Stimulated activated CD4-positive, alpha-beta T cell treated with anti-CD3 and anti-CD28 coated beads, Interleukin-2, amount 100 ng/mL, for 4 hours (primary cell): Measurements from ENCODE around the gene ADGRE1.

Experiments used
- DNase-seq: peaks from one replicate; pipeline ENCODE4 v3.0.0-alpha.2; 2020; ENCODE audit warnings: low read depth

ADGRE1 gene

DNA sequence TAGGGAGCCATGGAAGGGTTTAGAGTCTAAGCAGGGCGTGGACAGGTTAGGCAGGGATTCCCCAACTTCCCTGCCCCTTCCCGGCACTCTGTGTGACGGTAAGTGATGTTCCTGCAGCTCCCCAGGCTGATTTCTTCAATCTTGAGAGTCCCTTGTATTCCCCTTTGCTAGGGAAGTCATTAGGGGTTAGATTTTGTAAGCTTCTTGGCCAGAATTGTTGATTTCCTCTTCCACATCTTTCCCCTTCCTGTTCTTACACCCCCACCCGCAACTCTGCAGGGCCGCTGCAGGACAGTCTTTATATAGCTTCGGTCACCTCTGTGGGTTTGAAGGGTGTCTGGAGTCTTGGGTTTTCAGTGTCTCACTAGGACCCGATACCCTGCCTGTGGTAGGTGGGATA is 10.6 kb upstream of the ADGRE1 start:
- no peak for DNase-seq

DNA sequence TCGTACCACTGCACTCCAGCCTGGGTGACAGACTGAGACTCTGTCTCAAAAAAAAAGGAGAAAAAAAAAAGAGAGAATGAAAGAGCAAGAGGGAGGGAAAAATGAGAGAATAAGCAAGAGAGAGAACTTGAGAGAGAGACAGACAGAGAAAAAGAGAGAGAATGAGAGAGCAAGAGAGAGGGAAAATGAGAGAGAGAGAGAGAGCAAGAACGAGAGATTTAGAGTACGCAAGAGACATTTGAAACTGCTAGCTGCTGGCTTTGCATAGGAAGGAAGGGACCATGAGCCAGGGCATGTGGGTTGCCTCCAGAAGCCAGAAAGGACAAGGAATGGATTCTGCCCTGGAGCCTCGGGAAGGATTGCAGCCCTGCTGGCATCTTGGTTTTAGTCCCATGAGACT is 9.6 kb upstream of the ADGRE1 start:
- DNase-seq: no peak

DNA sequence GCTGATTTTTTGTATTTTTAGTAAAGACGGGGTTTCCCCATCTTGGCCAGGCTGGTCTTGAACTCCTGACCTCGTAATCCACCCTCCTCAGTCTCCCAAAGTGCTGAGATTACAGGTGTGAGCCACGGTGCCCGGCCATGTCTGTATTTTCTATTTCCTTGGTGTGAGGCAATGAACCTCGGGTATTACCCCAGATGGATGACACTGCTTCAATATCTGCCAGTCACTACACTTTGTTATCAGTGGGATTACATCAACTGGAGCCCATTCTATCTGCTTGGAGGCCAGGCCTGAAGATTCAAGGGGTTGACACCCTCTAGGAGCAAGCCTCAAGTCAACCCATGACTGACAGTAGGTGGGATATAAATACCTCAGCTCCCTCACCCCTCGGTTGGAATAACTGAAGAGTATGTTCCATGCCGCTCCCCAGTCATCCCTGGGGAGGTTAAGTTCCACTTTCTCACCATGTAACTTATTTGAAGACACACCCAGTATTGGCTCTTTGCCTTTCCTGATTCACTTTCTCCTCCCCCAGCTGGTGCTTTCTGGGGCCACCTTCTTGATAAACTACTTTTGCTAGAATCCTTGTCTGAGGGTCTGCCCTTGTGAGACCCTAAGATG is 992 bp upstream of the ADGRE1 start:
- DNase-seq: no peak

DNA sequence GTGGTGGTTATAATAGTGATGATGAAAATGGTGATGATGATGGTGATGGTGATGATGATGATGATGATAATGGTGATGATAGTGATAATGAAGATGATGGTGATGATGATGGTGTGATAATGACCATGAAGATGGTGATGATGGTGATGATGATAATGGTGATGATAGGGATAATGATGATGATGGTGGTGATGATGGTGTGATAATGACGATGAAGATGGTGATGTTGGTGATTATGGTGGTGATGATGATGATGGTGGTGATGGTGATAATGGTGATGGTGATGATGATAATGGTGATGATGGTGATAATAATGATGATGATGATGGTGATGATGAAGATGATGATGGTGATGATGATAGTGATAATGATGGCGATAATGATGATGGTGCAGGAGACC is 1.6 kb downstream of the ADGRE1 start:
- no peak for DNase-seq

DNA sequence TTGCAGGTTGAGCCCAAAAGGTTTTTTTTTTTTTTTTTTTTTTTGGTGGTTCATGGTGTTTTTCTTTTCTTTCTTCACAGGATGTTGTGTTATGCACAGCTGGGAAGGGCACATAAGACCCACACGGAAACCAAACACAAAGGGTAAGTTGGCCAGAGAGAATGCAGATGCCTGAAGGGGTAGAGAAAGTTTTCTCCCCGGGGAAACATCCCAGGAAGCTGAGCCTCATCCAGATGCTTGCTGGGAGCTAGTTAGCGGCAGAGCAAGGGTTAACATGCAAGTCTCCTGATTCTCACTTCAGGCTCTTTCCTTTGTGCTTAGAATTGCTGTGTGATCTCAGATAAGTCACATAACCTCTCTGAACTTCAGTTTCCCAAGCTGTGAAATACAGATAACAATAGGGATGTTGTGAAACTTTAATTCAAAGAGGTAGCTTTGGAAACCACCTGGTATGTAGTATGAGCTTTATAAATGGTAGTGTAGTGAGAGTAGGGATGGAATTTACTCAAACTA is 3.1 kb downstream of the ADGRE1 start:
- no peak for DNase-seq

DNA sequence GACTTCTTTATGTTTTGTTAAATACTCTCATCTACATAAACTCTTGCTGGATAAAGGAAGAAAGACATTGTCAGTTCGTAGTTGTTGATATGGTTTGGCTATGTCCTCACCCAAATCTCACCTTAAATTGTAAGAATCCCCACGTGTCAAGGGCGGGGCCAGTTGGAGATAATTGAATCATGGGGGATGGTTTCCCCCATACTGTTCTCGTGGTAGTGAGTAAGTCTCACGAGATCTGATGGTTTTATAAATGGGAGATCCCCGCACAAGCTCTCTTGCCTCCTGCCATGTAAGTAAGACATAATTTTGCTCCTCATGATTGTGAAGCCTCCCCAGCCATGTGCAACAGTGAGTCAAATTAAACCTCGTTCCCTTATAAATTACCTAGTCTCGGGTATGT is 3.6 kb downstream of the ADGRE1 start:
- DNase-seq: peak; percentile 18

DNA sequence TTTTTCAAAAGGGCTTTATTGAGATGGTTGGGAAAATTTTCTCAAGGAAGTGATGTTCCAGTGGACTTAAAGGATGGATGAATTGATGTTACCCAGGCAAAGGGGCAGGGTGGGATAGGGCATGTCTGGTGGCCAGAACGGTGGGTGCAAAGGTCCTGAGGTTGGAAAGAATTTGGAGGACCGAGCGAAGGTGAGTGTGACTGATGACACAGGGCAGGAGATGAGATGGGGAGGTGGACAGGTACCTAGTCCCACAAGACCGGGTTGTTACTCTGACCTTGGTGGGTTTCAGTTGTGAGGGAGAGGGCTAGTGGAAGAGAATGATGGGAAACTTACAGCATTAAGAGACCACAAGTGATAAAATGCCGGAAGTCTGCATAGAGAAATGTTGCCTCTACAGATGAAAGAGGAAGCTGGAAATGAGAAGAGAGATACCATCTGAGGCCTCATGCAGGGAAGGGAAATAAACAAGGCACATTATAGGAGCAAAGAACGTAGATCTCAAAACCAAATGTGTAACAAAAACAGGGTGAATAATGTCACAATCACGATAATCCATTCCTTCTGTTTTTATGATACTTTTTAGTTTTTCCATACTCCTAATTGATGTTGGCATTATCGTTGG is 4.5 kb downstream of the ADGRE1 start:
- no peak for DNase-seq

DNA sequence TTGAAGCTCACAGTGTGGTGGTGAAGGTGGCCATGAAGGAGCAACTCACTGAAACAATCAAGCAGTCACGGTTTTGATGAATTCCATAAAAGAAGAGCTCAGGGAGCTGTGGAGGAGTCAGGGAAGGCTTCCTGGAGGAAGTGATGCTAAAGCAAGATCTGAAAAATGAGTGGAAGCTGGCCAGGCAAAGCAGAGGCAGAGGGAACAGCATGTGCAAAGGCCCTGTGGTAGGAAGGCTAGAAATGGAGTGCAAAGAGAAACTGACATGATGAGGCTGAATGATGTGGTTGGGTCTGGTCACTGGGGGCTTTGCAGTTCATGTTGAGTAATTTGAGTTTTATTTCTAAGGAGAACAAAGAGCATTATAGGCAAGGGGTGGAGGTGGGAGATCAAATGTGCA is 6.9 kb downstream of the ADGRE1 start:
- DNase-seq: no peak

DNA sequence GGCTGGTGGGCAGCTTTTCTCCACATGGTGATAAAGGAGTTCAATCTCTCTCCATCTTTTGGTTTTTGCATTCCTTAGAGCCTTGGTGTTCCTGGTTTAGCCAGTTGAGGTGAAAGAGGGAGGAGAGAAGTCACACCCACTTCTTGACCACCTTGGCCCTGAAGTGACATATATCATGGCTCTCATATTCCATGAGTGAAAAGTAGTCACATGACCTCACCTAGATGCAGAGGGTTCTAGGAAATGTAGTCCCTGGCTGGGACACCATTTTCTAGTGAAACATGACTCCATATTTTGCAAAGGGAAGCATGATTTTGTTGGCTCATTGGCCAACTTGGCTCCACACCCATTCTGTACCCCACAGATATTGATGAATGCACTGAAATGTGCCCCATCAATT is 16.1 kb downstream of the ADGRE1 start:
- DNase-seq: no peak

DNA sequence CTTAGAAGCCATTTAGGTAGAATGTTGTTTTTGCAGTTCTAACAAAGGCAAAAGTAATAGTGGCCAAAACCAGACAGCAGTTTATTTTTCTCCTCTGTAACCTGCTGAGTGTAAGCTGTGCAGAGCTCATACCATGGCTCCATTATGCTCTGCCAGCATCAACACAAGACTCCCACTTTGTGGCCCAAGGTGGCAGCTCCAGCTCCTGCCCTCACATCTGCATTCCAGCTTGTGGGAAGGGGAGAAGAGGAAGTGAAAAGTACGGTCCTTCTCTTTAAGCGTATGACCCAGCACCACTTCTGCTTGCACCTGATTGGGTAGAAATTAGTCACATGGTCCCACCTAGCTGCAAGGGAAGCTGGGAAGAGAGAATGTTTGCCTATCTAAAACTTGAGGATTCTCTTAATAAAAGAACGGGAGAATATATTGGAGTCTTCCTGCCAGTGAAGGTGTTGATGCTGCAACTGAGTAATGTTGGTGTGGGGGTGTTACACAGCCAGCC is 19.2 kb downstream of the ADGRE1 start:
- DNase-seq: no peak

DNA sequence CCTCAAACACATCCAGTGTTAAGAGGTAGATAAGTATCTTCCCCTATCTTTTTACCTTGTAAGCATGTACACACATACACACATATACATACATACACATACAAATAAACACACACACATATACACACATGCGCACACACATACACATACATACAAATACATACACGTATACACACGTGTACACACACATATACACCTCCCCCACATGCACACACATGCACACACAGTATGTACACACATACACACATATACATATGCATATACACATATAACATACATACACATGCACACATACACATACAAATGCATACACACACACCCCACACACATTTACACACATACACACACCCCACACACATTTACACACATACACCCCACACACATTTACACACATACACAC is 24.1 kb downstream of the ADGRE1 start:
- no peak for DNase-seq

DNA sequence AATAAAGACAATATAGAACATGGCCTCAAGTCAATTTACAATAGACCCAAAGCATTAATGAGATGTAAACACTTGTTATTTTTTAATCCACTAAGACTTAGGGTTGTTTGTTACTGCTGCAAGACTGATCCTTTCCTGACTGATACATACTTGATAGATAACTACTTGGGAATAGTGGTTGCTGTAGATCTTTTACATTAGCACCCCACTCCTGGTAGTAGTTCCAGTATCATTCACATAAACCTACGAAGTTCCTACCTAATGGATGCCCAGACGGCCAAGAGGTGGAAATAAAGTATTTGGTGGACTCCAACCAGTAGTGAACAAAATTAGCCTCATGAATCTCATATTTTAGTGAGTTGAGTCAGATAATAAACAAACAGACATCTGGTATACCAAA is 26.9 kb downstream of the ADGRE1 start:
- DNase-seq: no peak

DNA sequence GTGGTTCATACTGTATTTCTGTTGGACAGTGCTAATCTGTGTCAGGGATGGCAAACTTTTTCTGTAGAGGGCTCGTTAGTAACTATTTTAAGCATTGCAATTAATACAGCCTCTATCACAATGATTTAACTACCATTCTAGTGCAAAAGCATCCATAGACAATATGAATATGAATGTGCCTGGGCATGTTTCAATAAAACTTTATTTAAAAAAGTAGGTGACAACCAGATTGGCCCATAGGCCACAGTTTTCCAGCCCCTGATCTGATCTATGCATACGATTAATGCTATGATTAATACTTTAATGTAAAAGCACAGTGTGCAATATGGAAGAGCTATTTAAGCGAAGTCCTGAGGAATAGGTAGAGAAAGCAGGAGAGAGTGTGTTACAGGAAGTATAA is 29.6 kb downstream of the ADGRE1 start:
- no peak for DNase-seq

DNA sequence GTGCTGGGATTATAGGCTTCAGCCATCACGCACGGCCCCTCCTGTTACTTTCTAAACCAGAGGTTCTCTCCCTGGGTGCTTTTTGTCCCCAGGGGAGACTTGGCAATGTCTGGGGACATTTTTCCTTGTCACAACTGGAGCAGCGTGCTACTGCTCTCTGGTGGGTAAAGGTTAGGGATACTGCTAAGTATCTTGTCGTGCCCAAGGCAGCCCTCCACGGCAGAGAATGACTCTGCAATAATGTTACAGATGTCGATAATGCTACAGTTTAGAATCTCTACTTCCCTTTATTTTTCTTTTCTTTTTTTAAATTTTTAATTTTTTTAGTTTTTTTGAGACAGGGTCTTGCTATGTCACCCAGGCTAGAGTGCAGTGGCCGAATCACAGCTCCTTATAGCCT is 38.0 kb downstream of the ADGRE1 start:
- DNase-seq: no peak

DNA sequence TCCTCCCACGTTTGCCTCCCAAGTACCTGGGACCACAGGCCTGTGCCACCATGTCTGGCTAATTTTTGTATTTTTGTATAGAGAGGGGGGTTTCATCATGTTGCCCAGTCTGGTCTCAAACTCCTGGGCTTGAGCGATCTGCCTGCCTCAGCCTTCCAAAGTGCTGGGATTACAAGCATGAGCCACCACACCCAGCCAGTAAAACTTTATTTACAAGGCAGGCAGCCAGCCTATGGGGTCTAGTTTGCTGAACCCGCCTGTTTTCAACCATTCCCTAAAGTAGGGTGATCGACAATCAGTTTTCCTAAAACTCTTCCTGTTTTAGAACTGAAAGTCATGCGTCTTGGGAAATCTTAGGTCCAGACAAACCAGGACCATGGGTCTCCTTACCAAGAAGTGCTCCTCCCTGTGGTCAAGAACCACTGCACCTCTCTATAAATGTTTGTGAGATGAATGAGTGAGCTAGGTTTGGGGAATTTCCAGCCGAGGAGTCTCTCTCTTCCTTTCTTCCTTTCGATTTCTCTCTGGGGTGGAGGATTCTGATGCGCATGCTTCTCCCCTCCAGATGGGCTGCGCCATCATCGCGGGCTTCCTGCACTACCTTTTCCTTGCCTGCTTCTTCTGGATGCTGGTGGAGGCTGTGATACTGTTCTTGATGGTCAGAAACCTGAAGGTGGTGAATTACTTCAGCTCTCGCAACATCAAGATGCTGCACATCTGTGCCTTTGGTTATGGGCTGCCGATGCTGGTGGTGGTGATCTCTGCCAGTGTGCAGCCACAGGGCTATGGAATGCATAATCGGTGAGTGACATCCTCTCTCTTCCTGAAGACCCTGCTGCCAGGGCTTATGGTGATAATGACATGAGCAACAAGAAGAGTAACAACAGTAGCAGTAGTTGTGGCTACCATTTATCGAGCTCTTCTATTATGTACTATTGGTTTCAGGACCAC is 38.7 kb downstream of the ADGRE1 start:
- peak; percentile 6 for DNase-seq

DNA sequence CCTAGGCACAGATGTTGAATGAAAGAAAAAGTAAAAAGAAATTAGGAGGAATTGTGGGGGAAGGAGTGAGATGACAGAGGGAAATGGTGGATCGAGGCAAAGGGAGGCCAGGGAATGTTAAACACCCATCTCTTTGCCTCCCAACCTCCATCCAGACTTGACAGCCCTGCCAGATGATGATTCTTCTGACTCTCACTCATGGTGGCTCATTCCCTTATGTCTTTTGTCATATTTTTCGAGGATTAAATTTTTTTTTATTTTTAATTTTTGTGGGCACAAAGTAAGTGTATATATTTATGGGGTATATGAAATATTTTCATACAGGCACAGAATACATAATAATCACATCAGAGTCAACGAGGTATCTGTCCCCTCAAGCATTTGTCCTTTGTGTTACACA is 42.8 kb downstream of the ADGRE1 start:
- no peak for DNase-seq

DNA sequence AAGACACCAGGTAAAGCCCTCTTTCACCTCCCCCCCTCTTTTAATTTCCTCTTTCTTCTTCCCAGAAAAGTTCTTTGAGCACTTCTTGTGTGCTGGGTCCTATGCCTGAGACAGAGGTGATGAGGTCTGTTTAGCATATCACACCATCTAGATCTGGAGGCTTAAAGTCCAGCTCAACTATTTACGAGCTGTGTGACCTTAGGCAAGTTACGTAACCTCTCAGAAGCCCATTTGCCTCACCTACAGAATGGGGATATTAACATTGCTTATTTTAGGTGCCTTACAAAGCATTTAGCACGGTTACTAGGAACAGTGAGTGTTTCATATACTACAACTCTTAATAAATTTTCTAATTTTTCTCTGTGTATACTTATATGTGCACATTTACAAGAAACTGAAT is 47.7 kb downstream of the ADGRE1 start:
- no peak for DNase-seq

DNA sequence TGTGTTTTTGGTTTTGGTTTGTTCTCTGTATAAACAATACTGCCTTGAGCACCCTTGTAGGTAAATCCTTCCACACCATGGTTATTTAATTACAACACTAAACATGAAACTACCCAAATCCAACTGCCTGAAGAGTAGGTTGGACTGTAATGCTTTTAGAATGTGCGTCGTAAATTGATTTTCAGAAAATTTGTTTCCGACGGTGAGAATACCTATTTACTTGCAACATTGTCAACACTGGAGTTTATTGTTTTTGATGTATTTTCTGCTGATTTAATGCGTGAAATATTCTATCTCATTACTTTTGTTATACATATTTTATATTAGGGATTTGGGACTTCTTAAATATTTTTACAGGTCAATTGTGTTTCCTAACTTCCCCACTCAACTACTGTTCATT is 48.2 kb downstream of the ADGRE1 start:
- no peak for DNase-seq

DNA sequence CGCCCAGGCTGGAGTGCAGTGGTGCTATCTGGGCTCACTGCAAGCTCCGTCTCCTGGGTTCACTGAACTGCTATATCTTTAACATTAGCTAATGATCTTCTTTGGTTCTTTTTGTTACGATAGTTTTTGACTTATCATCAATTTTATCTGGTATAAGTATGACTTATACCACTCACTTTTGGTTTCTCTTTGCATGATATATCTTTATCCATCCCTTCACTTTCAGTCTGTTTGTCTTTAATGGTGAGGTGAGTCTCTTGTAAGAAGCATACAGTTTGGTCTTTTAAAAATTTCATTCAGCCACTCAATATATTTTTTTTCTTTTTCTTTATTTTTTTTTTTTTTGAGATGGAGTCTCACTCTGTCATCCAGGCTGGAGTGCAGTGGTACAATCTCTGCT is 58.4 kb downstream of the ADGRE1 start:
- DNase-seq: no peak

DNA sequence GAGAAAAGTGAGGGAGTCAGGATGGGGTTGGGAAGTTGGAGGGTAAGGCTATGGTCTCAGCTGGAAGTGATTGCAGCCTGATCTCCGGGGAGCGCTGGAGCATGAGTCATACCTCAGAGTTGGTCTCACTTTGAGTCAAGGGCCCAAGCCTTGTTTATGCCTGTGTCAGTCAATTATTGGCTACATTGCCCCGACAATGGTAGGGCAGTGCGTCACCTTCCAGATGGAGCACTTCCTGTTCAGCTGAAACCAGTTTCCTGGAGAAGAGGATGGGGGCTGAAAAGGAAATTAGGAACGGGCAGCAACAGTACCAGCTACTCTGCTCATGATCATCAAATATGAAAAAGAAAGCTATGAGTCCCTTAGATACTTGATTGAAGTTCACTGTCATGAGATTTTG is 60.4 kb downstream of the ADGRE1 start:
- peak; percentile 9 for DNase-seq

DNA sequence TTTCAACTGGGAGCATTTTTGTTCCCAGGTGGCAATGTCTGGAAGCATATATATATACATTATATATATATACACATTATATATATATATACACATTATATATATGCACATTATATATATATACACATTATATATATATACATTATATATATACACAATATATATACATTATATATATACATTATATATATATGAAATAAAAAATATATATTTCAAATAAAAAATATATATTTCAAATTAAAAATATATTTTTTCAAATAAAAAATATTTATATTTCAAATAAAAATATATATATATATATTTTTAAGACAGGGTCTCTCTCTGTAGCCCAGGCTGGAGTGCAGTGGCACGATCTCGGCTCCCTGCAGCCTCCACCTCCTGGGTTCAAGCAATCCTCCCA is 61.5 kb downstream of the ADGRE1 start:
- DNase-seq: no peak

DNA sequence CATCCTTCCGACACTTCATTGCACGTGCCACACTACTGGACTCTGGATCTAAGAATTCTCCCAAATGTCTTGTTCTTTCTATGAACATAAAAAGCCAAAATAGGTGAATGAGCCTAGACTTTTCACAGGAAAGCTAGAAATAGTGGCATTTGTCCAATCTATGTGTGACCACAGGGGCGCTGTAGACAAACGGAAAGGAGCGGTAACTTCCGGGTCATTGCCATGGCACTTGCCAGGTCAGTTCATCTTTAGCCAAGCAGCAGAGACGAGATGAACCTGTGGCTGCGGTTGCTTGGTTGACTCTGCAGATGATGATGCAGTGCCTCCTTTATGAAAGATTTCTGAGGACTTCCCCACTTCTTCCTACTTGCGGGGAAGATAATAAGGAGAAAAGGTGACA is 65.6 kb downstream of the ADGRE1 start:
- DNase-seq: no peak

DNA sequence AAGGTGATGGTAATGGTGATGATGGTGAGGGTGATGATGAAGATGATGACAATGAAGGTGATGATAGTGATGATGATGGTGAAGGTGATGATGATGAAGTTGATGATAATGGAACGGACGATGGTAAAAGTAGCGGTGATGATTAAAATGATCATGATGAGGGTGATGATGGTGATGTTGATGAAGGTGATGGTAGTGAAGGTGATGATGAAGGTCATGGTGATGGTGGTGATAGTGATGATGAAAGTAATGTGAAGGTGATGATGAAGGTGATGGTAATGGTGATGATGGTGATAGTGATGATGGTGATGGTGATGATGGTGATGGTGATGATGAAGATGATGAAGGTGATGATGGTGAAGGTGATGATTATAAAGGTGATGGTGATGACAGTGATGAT is 67.7 kb downstream of the ADGRE1 start:
- DNase-seq: no peak
